CD4-positive, alpha-beta T cell treated with Interferon alpha-2 for 1 hour (primary cell): ENCODE data around the gene HOXB3.
"Not testable (repeated sequence)": the region's sequence is repeated elsewhere in the genome, so short reads cannot be mapped to it uniquely, and the experiment has no call there.

Experiments used
- DNase-seq, 2 donors: peaks; one replicate each; pipeline ENCODE4 v3.0.0-alpha.2; 2020 to 2022

Gene HOXB3

DNA sequence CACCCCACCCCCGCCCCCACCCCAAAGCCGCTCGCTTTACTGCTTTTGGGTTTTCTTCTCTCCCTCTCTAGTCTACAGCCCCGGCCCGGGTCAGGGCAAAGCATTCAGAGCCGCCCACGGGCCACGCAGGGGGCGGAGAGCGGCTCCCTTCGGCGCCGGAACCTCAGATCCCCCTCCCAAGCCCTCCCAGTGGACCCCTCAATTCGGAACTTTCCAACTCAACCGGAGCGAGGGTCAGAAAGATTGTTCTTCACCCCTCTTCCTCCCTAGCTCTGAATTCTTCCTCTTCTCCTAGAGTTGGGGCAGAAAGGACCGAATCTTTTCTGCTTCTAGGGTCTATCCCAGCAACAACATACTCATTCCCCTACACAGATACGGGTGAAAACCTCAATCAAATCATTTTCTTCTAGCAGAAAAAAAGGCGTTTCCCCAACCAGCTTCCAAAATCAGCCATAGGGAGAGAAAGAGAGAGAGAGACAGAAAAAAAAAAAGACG lies 46.1 kb downstream of the HOXB3 start:
- peak in 1 of 2 donors; percentile 10 for DNase-seq

DNA sequence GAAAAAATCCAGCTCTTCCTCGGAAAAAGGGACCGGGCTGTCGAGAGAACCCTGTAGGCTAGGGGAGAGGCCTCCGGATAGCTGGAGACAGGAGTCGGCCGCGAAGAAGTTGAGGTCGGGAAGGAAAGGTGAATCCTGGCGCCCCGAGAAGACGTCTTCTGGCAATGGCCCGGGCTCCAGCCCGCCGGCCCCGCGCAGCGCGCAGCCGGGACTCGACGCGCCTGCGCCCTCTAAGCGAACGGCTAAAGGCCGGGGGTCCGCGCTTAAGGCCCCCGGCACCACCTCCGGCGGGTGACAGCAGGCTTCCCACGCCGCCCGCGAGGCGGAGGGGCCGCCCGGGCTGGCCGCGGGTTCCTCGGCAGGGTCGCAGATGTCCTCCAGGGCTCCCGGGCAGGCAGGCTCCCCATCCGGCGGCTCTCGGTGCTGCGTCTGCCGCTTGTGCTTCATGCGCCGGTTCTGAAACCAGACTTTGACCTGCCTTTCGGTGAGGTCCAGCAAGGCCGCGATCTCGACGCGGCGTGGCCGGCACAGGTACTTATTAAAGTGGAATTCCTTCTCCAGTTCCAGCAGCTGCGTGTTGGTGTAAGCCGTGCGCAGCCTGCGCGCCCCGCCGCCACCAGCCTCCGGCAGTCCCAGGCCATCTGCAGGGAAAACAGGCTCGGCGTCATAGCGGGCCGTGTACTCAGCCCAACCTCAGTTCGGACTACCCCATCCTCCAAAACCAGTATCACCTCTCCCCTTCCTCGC lies 46.8 kb downstream of the HOXB3 start:
- DNase-seq = peak; percentile 54 to 70

DNA sequence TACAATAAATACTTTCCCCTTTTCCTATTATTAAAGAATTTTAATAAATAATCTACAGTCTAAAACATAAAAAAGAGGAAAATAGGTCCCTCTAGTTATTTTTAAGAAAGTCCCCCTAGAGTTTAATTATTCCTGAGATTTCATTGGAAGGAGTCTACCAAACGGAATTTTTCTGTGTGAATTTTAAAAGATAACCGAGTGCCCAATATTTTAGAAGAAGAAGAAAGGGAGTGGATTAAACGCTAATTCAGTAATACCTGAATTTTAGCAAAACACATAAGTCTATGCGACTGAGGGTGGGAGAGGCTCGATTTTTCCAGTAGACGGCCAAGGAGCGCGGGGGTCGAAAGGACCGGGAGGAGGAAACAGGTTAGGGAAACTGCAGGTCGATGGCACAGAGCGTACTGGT lies 47.3 kb downstream of the HOXB3 start:
- DNase-seq = no peak

- peak in 1 of 2 donors; percentile 36 for DNase-seq
Observed at GRCh38 chr17:48542114-48542656, 47.9 kb downstream of the HOXB3 start.

GRCh38 chr17:48541577-48542113 lies 48.4 kb downstream of the HOXB3 start:
- DNase-seq = peak; percentile 18 to 50

GRCh38 chr17:48541036-48541576 lies 48.9 kb downstream of the HOXB3 start:
- no peak for DNase-seq

GRCh38 chr17:48540213-48540612 lies 49.8 kb downstream of the HOXB3 start:
- no peak for DNase-seq

- no peak for DNase-seq
Observed at GRCh38 chr17:48539177-48539576, 50.9 kb downstream of the HOXB3 start.

GRCh38 chr17:48537316-48537715 lies 52.7 kb downstream of the HOXB3 start:
- no peak for DNase-seq

DNA sequence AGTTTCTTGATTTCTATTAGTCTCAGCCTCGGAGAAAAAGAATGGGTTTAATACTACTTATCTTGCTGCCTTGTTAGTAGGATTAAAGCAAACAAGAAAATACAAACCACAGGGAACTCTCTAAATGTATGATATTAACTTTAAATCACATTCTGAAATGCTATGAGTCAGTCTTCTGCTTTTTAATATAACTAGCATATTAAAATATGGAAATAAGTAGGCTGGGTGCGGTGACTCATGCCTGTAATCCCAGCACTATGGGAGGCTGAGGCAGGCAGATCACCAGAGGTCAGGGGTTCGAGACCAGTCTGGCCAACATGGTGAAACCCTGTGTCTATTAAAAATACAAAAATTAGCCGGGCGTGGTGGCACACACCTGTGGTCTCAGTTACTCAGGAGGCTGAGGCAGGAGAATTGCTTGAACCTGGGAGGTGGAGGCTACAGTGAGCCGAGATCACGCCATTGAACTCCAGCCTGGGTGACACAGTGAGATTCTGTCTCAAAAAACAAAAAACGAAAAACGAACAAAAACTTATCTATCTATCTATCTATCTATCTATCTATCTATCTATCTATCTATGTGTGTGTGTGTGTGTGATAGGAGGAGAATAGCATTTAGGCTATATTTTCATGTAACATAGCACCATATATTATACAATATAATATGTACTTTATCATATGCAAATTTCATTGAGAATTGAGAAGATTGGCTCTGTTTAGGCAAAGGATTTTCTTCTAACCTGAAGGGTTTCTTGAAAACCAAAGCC lies 54.1 kb downstream of the HOXB3 start:
- DNase-seq = not testable (repeated sequence)

DNA sequence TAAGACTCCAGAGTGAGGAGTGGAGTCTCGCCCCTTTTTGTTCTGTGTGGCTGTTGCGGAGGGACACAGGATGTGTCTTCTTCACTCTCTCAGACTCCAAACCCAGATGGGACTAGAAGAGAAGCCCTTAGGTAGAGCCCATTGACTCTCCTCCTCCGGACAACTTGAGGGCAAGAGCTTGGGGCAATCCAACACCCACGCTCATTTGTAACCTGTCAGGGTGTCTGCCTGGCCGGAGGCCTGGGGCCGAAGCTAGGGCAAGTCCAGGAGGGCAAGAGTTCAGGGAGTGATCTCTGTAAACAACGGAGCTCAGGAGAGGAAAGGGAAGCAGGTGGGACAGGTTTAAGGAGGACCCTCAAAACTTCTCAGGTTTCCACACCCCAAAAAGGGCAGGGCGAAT lies 57.8 kb downstream of the HOXB3 start:
- DNase-seq = no peak

DNA sequence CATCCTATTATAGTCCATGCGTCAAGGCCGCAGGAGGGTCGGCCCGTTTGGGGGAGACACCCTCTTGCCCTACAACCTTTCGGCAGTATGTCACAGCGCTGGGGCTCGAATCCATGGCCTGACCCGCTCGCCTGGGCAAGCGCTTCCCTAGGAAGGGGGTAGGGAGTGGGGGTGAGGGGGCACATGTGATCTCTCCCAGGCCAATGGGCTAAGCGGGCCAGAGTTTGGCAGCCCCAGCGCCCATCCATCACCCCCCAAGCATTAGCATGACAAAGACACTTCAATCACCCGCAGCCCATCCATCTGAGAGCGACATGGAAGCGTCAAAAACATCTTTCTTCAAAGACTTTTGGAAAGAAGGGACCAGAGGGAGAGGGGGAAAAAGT lies 59.2 kb downstream of the HOXB3 start, which contains the start of gene HOXB1:
HOXB1 (minus strand) TSS at position 125 of the 386 bp plus-strand sequence; CDS start at position 18, 107 bp downstream.
- no peak for DNase-seq

DNA sequence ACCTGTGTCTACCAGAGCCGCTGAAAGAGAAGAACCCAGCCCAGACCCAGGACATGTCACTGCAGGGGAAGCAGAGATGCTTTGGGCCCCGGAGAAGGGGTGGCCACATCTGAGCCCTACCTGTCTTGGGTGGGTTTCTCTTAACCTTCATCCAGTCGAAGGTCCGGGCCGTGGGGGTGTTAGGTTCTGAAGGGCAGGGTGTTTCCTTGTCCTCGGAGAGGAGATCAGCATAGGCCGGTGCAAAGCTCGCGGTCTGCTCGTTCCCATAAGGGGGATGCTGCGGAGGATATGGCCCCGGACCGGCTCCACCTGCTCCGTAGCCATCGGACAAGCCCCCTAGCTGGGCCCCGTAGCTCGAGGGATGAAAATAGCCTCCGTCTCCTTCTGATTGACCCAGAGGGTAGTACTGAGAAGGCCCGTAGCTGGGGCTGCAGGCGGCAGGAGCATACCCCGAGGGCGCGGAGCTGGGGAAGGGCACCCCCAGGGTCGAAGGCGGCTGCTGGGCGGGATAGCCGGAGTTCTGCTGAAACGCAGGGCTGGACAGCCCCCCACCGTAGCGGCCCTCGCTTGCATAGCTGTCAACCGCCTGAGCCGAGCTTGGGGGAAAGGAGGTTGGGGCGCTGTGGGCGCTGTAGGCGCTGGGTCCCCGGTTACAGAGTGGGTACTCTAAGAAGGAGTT lies 59.7 kb downstream of the HOXB3 start:
- no peak for DNase-seq

DNA sequence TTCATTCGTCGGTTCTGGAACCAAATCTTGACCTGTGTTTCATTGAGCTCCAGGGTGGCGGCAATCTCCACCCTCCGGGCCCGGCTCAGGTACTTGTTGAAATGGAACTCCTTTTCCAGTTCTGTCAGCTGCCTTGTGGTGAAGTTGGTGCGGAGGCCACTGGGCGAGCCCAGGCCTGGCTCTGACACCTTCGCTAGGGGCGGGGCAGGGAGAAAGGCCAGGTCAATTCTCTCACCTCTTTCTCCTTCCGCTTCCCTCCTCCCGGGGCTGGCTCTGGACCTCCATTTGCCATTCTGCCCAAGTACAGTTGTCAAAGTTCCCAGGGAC lies 60.4 kb downstream of the HOXB3 start:
- DNase-seq = no peak

GRCh38 chr17:48528936-48529682 lies 60.9 kb downstream of the HOXB3 start:
- DNase-seq = no peak

DNA sequence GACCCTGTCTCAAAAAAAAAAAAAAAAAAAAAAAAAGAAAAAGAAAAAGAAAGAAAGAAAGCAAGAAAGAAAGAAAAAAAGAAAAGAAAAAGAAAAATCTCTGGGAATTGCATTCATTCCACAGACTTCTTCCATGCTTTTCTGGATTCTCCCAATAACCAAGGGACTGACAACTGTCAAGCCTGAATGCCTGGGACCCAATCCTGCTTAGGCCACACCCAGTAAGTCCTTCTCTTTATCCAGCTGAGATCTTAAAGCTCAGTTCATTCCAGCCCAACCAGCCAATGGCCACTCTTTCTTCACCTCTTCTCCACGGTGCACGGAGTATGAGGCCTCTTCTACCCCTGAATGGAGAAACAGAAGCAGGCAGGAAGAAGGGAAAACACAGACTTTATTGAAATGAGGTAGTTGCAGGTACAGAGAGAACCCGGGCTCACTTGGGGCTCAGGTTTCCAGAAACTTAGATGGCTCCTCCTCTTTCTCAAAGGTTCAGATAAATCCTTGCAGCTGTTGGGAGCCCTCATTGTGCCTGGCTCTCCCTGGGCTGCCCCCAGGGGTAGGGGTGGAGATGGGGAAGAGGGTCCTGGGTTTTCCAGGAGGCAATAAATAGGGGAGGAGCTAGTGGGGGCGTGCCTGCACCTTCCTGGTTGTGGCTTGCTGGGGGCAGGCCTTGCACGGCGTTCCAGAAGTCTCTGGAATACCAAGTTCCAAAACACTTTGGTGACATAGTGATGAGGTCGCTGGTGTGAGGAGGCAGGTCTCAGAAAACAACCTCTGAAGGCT lies 61.7 kb downstream of the HOXB3 start:
- DNase-seq = no peak

GRCh38 chr17:48527547-48527932 lies 62.5 kb downstream of the HOXB3 start:
- DNase-seq = no peak

DNA sequence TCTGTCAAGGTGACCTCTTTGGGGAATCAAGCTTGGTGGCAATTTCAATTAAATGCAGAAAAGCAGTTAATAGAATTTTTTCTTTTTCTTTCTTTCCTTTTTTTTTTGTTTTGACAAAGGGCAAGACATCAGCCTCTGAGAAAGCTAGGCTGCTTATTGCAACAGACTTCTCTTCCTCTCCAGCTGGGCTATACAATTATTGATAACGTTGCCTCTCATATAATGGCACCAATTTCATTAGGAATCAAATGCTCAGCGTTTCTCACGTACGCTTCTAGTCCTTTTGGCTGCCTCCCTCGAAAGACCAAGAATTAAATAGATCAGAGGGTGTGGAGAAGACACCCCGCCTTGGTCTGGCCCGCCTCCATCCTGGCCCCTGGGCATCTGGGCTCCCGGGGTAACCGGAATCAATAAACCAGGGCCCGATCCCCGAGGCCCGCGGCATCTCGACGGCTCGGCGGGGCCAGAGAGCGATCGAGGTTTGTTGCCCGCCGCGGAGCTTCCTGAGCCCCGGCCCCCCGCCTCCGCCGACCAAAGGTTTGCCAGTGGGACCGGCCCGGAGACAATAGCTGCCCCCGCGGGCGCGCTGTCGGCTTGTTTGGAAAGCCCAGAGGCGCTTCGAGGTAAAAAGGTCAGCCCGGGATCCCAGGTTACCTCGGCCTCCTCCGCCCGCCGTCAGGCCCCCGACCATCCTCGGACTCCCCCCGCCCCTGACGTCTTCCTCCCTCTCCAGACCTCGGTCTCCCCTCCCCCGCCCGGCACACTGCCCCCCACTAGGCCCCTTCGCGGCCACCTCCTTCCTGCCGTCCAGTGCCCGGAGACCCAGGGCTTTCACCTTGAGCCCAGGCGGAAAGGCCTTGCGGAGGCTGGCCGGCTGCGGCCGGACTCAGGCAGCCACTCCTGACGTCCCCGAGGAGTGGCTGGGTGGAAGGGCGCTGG lies 63.2 kb downstream of the HOXB3 start:
- DNase-seq = no peak

DNA sequence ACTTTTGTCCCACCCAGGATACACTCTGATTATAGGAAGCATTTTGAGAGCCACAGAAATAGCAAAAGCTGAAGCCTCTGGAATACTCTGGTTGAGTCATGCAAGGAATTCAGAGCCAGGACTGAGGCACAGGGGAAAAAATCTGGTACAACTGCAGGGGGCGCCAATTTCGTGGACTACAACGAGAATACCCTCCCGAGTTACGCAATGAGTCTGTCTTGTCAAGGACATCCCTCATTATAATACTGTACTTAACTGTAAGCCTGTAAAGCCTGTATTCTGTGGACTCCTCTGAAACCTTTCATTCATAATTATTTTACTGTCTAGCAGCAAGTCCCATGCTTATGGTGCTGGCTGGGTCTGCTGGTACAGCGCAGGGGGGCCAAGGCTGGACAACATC lies 67.0 kb downstream of the HOXB3 start:
- DNase-seq = no peak
